Muscle of back (tissue), 11 donors: Measurements from ENCODE around the gene GPC1. TPM values are rescaled to one million over a fixed set of nuclear protein-coding genes. Genes with fewer than 3 reads are reported as not detected.

Source experiments
- DNase-seq, 3 donors: peaks; one replicate each; pipeline versions ENCODE4 v3.0.0 to v3.0.0-alpha.2; 2013
- polyA plus RNA-seq, 10 donors: library from polyadenylated mRNA; unstranded; fragments of 120-200 nt; gene quantifications; one replicate each; pipeline ENCODE4 v1.2.1, GENCODE V29; 2013; ENCODE audit not compliant: insufficient read length in 10 of 10

Gene GPC1
- polyA plus RNA-seq, 10 donors: 62.2 to 112 (median 88.4) TPM

DNA sequence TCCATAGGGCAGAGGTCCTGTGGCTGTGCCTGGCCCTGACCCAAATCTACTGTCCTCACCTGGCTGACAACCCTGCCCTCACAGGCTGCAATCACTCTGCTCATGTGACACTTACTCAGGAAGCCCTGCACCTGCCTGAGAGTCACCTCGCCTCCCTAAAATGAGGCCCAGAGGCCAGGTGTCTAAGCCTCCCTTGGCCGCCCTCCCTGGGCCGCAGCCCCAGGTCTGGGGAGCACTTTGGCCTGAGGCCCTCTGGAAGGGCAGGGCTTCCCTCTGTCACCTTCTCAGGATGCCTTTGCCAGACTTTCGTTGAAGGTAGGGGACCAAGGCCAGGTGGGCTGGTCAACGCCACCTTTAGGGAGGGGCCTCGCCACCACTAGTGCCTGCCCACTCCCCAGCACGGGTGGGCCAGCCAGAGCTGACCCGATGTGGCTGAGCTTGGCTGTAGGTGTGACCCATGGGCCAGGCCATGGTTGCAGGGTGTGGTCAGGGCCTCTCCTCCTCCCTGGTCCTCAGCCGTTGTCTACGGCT is 6.1 kb upstream of the GPC1 start:
- DNase-seq: no peak

DNA sequence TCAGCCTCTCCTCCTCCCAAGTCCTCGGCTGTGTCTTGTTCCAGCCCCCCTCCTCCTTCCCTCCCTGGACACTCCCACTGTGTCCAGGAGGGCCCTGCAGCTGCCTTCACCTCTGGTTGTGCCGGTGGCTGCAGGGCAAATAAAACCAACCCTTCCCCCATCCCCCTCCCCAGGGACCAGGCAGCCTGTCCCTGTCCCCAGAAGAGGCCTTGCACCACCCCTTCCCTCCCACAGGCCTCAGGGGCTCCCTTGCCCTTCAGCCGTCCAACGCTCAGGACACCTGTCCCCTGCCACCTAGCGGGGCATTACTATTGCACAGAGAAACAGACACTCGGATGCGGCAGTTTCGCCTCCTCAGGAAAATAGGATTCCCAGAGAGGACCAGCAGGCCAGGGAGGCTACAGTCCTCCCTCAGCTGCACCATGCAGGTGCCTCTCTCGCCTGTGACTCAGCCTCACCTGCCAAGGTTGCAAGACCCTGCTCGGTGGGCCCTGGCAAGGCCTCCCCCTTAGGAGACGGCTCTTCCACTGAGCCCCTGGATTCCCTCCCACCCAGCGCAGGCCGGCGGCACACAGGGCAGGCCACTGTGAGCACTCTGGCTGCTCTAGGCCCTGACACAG is 5.5 kb upstream of the GPC1 start:
- no peak for DNase-seq

DNA sequence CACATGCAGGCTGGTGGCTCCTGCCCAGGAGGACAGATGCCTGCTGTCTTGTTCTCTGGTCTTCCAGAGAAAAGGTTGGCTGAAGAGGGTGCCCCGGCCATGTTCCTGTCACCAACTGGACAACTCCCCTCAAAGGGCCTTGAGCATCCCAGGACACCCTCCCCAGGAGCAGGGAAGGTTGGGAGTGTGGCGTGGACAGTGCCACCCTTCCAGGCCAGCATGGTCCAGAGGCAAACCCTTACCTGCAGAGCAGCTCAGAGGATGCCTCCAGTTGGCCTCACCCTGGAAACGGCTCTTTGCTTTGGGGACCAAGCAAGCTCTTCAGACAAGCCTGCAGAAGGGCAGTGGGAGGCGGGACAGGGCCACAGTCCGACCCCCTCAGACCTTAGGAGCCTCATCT is 4.9 kb upstream of the GPC1 start:
- DNase-seq: no peak

DNA sequence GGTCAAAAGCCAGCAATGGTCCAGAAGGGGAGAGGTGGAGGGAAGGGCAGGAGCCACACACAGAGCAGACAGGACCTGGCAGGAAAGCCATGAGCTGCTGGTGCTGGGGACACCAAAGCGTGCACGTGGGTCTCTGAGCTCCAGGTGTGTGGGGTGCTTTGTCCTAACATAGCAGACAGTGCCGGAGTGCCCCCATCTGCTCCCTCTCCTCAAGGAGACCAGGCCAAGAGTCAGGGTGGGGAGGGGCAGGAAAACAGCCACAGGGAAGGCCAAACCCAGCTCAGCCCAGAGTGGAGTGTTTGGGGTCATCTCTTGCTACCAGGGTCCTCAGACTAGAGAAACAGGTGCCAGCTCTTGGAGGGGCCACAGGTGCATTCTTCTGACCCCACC is 4.2 kb upstream of the GPC1 start:
- DNase-seq: no peak

DNA sequence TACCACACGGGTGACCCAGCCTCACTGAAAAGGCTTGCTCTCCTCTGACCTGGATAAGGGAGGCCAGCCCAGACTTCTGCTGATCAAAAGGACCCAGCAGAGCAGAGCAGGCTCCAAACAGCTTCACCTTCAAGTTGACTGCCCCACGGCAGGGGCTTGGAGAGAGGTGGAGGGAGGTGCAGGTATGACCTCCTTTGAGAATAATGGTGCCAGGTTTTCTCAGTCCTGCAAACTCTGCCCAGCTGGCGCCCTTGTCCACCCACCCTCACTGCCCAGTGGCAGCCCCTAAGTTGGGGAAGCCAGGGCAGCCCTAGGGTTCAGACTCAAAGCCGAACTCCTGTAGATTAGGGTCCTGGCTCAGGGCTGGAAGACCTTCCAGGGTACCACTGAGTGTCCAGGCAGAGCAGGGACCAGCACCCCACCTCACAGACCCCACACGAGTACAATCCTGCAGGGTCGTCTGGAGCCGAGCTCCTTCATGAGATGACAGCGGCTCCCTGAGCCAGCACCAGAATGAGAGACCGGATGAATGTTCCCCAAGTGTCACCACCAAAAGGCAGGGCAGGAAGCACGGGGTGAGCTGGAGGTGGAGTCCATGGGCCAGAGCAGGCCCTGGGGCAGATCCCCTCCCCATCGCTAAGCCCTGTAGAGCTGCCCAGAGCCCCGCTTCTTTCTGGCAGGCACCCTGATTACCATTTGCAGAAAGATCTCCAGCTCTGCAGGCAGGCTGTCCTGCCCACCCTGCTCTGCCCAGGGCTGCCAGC is 3.6 kb upstream of the GPC1 start:
- DNase-seq: no peak

DNA sequence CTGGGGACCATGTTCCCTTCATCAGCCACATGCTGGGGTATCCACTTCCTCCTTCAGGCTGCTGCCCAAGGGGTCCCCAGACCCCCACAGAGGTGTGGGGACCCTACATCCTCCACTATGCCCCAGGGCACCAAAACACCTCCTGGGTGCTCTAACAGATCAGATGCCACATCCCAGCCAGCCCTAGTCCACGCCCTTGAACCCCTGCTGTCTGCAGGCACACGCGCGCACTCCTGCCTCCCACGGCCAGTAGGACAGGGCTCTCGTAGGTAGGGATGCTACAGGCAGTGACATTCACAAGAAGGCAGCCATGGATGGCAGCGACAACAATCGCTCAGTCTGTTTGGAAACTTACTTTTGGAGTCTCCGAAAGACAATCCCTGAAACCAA is 3.0 kb upstream of the GPC1 start:
- DNase-seq: no peak

DNA sequence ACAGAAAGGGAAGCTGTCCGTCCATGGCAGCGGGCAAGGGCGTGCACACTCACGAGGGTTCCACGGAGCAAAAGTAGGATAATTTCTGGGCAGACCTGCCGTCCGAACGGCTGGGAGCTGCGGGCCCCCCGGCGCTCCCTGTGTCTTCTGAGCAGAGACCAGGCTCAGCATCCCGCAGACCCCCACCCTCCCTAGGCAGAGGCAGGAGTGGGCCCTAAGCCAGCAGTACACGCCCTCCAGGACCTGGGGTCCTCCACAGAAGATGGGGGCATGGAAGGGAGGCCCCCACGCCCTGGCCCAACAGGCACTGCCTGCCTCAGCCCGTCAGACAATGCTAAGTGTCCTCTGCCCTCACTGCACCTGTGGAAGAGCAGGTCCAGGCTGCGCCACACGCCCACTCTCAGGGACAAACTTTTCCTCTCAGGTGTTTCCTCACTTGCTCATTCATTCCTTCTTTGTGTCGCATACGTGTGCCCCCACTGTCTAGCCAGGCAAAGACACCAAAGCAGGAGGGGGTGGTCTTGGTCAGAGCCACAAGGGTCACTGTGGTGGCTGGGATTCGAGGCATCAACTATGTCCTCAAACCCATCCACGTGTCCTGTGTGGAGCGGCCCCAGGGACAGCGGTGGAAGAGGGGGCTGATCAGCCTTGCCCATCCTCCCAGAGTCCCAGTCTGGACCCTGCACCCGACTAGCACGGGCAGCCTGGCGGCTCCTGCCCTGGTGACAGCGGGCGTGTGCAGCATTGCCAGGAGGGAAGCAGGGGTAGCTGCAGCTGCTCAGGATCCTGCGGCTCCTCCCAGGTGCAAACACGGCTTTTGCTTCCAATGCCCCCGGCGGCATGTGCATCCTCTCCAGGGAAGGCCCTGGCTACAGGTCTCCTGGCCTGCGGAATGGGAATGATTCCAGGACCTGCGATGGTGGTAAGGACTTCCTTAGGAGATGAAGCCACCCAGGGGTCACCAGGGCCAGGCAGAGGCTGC is 2.4 kb upstream of the GPC1 start:
- DNase-seq: no peak

DNA sequence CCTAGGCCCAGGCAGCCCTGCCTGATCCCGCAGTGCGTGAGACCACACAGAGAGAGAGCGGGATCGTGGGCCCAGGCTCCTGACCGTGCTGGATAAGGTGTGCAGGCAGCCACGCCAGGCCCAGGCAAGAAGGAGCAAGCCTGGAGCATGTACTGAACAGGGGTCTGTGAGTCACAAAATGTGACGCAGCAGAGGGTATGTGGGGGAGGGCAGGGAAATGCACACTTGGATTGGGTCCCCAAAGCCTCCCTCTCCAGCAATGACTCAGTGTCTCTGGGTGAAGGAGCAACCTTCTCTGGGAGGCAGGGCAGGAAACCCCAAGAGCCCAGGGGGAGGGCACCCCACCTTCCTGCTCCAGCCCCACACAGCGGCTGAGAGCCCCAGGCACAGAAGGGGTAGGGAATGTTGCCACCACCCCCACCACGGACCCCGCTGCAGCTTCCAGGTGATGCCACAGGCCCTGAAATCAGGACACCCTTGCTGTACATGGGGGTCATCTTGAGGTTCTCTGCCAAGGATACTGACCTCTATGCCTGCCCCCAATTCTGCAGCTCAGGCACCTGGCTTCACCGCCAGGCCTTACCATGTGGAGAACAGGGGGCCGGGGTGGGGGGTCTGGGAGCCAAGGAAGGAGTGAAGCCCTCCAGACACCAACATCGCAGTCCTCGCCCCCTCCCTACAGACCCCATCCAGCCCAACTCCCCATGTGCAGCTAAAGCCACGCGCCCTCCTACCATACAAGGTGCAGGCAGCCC is 1.3 kb upstream of the GPC1 start:
- DNase-seq: peak in 1 of 3 donors; percentile 88

DNA sequence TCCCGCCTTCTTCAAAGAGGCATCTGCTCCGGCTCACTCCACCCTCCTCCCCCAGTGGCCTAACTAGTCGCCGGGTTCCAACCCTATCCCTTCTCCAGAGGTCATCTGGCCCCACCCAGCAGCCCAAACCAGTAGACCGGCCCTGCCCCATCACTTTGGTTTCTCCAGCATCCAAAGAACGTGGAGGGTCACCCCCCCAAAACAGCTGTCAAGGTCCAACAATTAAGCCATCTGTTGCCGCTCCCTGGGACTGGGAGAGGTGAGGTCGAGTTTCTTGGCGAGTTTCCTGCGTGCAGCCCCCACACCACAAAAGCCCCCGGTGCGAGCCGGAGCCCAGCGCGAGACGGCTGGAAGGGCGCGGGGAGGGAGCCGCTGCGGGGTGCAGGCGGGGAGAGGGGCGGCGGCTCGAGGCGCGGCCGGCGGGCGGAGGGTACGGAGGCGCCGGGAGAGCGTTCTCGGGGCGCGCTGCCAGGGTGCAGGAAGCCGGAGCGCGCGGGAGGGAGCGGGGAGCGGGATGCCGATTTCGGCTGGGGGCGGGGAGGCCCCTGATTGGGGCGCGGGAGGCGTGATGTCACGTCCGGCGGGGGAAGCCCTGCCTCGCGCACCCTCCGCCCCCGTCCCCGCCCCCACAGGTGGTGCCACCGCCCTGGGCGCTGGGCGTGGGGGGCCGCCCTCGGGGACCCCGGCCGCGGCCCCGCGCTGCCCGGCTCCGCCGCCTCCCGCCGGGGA is 571 bp upstream of the GPC1 start:
- DNase-seq: peak; percentile 90 to 94 (median 90)

DNA sequence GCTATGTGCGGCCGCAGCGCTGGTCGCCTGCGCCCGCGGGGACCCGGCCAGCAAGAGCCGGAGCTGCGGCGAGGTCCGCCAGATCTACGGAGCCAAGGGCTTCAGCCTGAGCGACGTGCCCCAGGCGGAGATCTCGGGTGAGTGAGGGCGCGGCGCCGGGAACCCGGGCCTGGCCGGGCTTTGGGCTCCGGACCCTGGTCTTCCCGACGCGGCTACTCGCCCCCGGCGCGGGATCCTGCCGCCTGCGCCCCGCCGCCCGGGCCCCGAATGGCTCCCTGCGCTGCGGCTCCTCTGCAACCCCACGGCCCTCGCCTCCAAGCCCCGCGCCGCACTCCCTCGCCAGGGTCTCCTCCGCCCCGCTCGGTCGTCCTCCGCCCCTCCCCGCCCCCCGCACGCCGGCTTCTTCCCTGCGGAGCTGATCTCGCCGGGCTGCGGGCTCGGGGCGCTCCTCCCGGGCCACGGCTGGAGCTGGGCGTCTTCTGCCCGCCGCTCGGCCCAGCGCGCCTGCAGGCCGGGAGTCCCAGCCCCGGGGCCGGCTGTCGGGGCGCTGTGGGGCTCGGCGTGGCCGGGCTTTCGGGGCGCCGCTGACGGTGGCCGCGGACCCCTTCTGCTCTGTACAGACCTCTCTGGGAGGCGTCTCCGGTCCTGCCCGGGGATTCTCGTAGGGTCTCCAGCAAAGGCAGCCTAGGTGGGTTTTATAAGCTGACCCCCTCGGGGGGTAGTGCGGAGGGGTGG is 652 bp downstream of the GPC1 start:
- peak in 1 of 3 donors; percentile 66 for DNase-seq

DNA sequence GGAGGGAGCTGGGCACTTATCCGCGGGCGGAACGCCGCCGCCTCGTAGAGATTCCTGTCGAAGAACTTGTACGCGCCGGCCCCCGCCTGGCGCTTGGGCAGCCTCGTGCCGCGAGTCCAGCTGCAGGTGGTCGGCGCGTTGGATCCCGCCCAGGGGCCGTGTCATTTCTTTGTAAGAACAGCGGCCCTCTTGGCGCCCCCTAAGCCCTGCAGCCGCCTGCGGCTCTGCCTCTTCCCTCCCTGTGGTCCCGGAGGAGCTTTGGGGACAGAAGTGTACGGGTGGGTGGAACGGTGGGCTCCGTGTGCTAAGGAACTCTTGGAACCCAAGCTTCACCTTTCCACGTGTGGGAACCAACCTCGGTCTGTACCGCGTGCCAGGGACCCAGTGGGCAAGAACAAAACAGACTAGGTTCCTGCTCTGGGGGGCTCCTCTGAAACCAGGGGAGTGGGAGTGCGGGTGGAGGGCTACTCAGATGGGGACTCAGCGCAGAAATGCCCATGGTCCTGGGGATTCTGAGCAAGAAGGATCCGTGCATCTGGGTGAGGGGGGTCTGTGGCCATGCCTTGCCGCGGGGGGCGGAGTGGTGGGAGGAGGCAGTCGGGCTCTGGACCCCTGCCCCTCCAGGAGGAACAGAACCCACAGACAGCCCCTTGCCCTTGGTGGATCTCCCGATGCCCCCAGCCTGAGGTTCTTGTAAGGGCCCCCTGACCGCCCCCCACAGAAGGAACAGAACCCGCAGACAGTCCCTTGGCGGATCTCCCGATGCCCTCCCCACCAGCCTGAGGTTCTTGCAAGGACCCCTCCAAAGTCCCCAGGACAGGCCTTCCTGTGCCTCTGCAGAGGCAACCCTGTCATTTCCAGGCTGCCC is 1.5 kb downstream of the GPC1 start:
- DNase-seq: peak in 1 of 3 donors; percentile 52

DNA sequence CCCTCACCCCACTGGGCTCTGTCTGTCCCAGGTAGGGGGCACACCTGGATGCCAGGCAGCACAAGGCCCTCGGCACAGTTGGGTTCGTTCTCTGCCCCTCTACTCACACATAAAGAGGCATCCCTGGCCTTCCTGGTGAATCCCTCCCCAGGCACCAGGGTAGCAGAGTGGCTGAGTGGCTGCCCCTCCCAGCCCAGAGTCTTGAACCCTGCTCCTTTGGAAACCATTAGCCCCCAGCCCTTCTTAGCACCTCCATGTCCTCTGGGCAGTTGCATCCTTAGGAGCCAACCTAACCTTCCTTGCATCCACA is 2.0 kb downstream of the GPC1 start:
- DNase-seq: no peak

DNA sequence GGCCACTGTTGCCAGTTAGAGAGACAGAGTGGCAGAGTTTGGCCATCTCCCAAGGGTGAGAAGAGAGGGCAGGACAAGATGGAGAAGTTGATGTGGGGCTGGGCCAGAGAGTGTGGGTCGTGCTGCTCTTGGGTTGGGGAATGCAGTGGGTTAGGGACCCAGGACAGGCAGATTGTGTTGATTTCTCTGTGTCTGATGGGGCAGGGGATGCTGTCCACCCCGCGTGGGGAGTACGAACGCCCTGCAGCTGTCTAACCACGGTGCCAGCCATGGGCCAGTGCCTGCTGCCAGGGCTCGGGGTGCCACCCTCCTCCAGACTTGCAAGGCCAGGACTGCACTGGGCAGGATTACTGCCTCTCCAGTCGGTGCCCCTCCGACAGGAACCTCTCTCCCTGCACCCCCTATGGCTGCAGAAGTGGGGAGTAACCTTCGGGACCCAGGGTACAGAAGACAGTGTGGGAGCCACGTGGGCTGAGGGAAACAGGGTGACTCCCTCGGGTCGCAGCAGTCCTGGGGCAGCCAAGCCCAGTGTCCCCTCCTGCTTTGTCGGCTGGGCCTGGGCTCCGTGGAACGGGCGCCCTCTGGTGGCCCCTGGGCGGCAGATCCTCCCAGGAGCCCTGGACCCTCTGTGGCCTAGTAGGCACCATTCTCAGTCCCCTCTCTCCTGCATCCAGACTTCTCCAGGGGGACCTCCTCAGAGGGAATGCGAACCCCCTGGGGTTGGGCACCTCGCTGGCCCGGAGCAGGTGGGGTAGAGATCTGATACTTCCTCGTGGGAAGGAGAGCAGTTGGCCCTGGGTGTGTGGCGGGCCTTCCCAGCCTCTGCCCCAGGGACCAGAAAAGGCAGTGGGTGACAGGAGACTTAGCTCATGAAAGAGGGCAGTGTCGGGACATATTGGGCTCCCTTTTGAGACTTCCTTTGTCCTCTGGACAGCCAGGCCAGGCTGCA is 2.7 kb downstream of the GPC1 start:
- peak; percentile 55 to 84 (median 72) for DNase-seq

DNA sequence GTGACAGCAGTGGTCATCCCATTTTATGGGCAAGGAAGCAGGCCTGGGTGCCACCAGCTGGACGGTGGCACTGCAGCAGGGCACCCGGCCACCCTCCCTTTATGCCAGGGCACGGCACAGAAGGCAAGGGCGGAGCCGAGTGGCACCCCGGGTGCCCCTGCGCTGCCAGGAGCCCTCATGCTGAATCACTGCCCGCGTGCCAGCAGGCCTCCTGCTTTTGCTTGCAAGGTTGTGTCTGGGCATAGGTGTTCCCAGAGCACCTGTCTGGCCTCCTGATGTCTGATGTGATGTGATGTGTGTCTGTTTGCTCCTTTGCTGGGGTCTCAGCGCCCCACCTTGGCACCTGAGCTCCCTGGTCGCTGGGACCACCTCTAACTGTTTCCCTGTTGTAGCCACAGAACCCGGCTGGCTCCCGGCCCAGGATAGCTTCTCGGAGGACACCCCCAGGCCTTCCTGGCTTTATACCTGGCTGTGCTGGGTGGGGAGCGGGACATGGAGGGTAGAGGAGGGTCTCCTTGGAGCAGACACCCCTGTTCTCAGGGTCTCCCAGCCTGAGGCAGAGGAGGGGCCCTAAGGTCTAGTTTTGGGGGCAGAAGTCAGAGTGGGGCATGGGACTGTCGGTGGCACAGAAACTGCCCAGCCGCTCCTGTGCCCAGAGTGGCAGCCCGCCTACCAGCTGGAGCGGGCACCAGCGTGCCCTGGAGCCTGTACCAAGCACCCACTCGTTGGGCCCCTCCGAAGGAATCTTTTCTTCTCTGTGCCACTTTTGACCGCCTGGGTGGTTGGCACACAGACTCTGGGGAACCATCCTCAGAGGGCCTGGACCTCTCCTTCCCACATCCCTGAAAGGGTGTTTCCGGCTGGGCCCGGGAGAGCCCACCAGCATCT is 3.6 kb downstream of the GPC1 start:
- no peak for DNase-seq

DNA sequence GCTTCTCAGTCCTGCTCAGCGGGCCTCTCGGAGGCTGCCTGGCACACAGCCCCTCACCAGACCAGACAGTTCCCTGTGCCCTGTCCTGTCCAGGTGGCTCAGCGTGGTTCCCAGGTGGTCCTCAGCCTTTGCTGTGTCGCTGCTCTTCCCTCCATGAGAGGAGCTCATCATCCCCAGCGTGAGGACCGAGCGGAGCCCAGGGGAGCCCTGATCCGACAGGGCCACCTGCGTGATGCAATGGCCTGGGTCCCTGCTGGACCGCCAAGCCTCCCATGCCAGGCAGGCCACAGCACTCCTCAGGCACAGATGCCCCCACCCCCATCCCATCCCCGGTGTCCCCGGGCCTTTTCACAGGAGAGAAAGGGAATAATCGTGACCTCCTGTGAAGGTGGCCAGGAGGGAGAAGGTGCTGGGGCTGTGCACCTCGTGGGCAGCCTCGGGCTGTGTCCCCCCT is 4.3 kb downstream of the GPC1 start:
- DNase-seq: no peak

DNA sequence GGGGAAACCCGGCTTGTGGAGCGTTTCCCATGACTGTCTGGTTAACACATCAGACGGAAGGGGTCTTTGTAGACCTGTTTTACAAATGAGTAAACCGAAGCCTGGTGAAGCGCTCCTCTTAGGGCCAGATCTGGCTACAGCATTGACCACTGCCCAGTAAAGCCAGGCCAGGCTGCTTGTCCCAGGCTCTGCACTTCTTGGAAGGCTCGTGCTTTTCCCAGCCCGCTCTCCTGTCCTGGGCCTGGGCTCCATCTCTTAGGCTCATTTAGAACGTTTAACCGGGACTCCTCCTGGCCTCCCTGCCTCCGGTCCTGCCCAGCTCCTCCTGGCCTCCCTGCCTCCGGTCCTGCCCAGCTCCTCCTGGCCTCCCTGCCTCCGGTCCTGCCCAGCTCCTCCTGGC is 4.8 kb downstream of the GPC1 start:
- no peak for DNase-seq
